Neuronal stem cell (in vitro differentiated cells): Measurements from ENCODE around the gene PCDHGB5.

Experiments used
- DNase-seq: peaks from one replicate; pipeline ENCODE4 v3.0.0-alpha.2; 2013; ENCODE audit warnings: low spot score
- H2AFZ ChIP-seq: one replicate; pipeline ENCODE4 v1.6.1; 2013; ENCODE audit warnings: mild to moderate bottlenecking, low read length, inconsistent platforms
- H2AK5ac ChIP-seq: 2 replicates; pipeline ENCODE4 v1.6.1; 2013; ENCODE audit warnings: low read depth, mild to moderate bottlenecking, inconsistent platforms, low read length, moderate library complexity, mixed read lengths
- H2BK120ac ChIP-seq: 2 replicates; pipeline ENCODE4 v1.6.1; 2013; ENCODE audit warnings: low read depth, mild to moderate bottlenecking, inconsistent platforms, low read length, moderate library complexity, mixed read lengths
- H2BK12ac ChIP-seq: one replicate; pipeline ENCODE4 v1.6.1; 2013; ENCODE audit warnings: low read length, inconsistent platforms
- H2BK15ac ChIP-seq: 2 replicates; pipeline ENCODE4 v1.6.1; 2013; ENCODE audit warnings: mild to moderate bottlenecking, low read length, inconsistent platforms, mixed read lengths
- H2BK5ac ChIP-seq: one replicate; pipeline ENCODE4 v1.6.1; 2013; ENCODE audit warnings: inconsistent platforms, mild to moderate bottlenecking, low read length, moderate library complexity
- H3K14ac ChIP-seq: one replicate; pipeline ENCODE4 v1.6.1; 2013; ENCODE audit warnings: low read length, inconsistent platforms
- H3K18ac ChIP-seq: 2 replicates; pipeline ENCODE4 v1.6.1; 2013; ENCODE audit warnings: low read length, inconsistent platforms
- H3K23ac ChIP-seq: 2 replicates; pipeline ENCODE4 v1.6.1; 2013; ENCODE audit warnings: low read depth, mild to moderate bottlenecking, mixed read lengths, low read length, inconsistent platforms; ENCODE audit not compliant: poor library complexity
- H3K27ac ChIP-seq: replicated peaks from 3 replicates; pipeline ENCODE4 v1.5.1; 2013; ENCODE audit warnings: low read length, inconsistent platforms
- H3K27me3 ChIP-seq, 3 experiments: 2 replicates each; pipeline ENCODE4 v1.6.1; 2013; ENCODE audit warnings: low read length in 3 of 3, mild to moderate bottlenecking in 2 of 3, inconsistent platforms in 1 of 3, low read depth in 1 of 3, mixed read lengths in 1 of 3, moderate library complexity in 1 of 3; ENCODE audit not compliant: control insufficient read depth in 3 of 3, insufficient read depth in 3 of 3
- H3K36me3 ChIP-seq, 2 donors: replicated peaks in 1 of 2; 2 replicates each; pipeline ENCODE4 v1.6.1; 2013; ENCODE audit warnings: low read length in 2 of 2; ENCODE audit not compliant: control insufficient read depth in 2 of 2, insufficient read depth in 2 of 2
- H3K4ac ChIP-seq: 2 replicates; pipeline ENCODE4 v1.6.1; 2013; ENCODE audit warnings: inconsistent platforms, mild to moderate bottlenecking, low read length, moderate library complexity
- H3K4me1 ChIP-seq, 2 donors: 1 replicate in 1 of 2; 2 replicates in 1 of 2; pipeline ENCODE4 v1.6.1; 2013; ENCODE audit warnings: low read length in 2 of 2, low read depth in 1 of 2; ENCODE audit not compliant: control insufficient read depth in 2 of 2, insufficient read depth in 1 of 2
- H3K4me2 ChIP-seq: one replicate; pipeline ENCODE4 v1.6.1; 2013; ENCODE audit warnings: mild to moderate bottlenecking, low read length, inconsistent platforms; ENCODE audit not compliant: insufficient read depth, poor library complexity, severe bottlenecking
- H3K4me3 ChIP-seq, 2 donors: 2 replicates each; pipeline ENCODE4 v1.5.1; 2013; ENCODE audit warnings: low read length in 2 of 2, mild to moderate bottlenecking in 2 of 2, inconsistent platforms in 1 of 2, moderate library complexity in 1 of 2
- H3K79me1 ChIP-seq: one replicate; pipeline ENCODE4 v1.6.1; 2013; ENCODE audit warnings: low read depth, mild to moderate bottlenecking, inconsistent platforms, low read length, moderate library complexity
- H3K9ac ChIP-seq: one replicate; pipeline ENCODE4 v1.6.1; 2013; ENCODE audit warnings: mild to moderate bottlenecking, low read depth, low read length, inconsistent platforms; ENCODE audit not compliant: poor library complexity
- H3K9me3 ChIP-seq, 2 donors: replicated peaks in 1 of 2; 2 replicates each; pipeline versions ENCODE3 to v1.6.1; 2013; ENCODE audit warnings: low read length in 2 of 2, mild to moderate bottlenecking in 2 of 2, inconsistent platforms in 1 of 2, low read depth in 1 of 2, mixed read lengths in 1 of 2, moderate library complexity in 1 of 2; ENCODE audit not compliant: control insufficient read depth in 2 of 2, insufficient read depth in 1 of 2
- H4K8ac ChIP-seq: one replicate; pipeline ENCODE4 v1.6.1; 2013; ENCODE audit warnings: low read depth, mild to moderate bottlenecking, inconsistent platforms, low read length, moderate library complexity
- H4K91ac ChIP-seq: one replicate; pipeline ENCODE4 v1.6.1; 2013; ENCODE audit warnings: low read length, low read depth, mild to moderate bottlenecking, inconsistent platforms; ENCODE audit not compliant: poor library complexity
- WGBS, 2 donors: extraction: QIAGEN DNeasy Blood & Tissue Kit; methylation state at CpG; one replicate each; pipeline ENCODE4 v1.1.7; 2013; ENCODE audit warnings: missing lambda C conversion rate in 2 of 2, mixed read lengths in 1 of 2; ENCODE audit not compliant: insufficient read length in 2 of 2, insufficient replicate concordance in 1 of 2; ENCODE audit errors: extremely low coverage in 2 of 2; 5-methylcytosine and 5-hydroxymethylcytosine counted together

PCDHGB5 gene

GRCh38 chr5:141389153-141390042 is 8.3 kb upstream of the PCDHGB5 start:
- H3K23ac ChIP-seq = peak overlapping the region; percentile 16
- H3K4me3 ChIP-seq = peak overlapping the region in 1 of 2 donors; percentile 24
- H3K36me3 ChIP-seq = peaks cover 14 to 26% of the 10 kb centered on the region in 2 donors
- DNase-seq = no peak
- no peak overlapping the region for H4K8ac ChIP-seq
- WGBS, 2 donors = no CpG with 5 or more reads among the region's 77 CpGs
- no peaks in the 10 kb centered on the region for H3K4me1 ChIP-seq
- H3K4me2 ChIP-seq = no peak overlapping the region
- H2BK12ac ChIP-seq = no peak overlapping the region
- no peak overlapping the region for H2AK5ac ChIP-seq
- H3K14ac ChIP-seq = no peak overlapping the region
- H3K9me3 ChIP-seq = peaks cover 40 to 70% of the 10 kb centered on the region in 2 donors
- H2BK5ac ChIP-seq = no peak overlapping the region
- H2AFZ ChIP-seq = no peak overlapping the region
- no peak overlapping the region for H3K4ac ChIP-seq
- no peak overlapping the region for H3K27ac ChIP-seq
- H4K91ac ChIP-seq = no peak overlapping the region
- peak overlapping the region; percentile 51 for H3K9ac ChIP-seq
- H2BK15ac ChIP-seq = no peak overlapping the region
- no peak overlapping the region for H2BK120ac ChIP-seq
- no peaks in the 10 kb centered on the region for H3K27me3 ChIP-seq
- H3K79me1 ChIP-seq = peaks cover 4% of the 10 kb centered on the region
- H3K18ac ChIP-seq = peak overlapping the region; percentile 30

- H3K4me3 ChIP-seq = no peak within 1 kb of the TSS
- H3K27me3 ChIP-seq = no peaks in the 10 kb centered on the region
- no peak for DNase-seq
- no peak within 1 kb of the TSS for H2BK15ac ChIP-seq
- H2BK120ac ChIP-seq = no peak within 1 kb of the TSS
- no peak within 1 kb of the TSS for H3K4me2 ChIP-seq
- H3K4ac ChIP-seq = no peak within 1 kb of the TSS
- H3K4me1 ChIP-seq = no peaks in the 10 kb centered on the region
- no peak within 1 kb of the TSS for H4K91ac ChIP-seq
- H3K18ac ChIP-seq = no peak within 1 kb of the TSS
- no peak within 1 kb of the TSS for H3K23ac ChIP-seq
- no peak within 1 kb of the TSS for H3K27ac ChIP-seq
- peaks cover 14 to 26% of the 10 kb centered on the region in 2 donors for H3K36me3 ChIP-seq
- H3K9me3 ChIP-seq = peaks cover 40 to 85% of the 10 kb centered on the region in 2 donors
- H2AFZ ChIP-seq = no peak within 1 kb of the TSS
- no peak within 1 kb of the TSS for H3K9ac ChIP-seq
- WGBS, 2 donors = no CpG with 5 or more reads among the region's 38 CpGs
- no peak within 1 kb of the TSS for H2BK12ac ChIP-seq
- H3K79me1 ChIP-seq = peaks cover 6% of the 10 kb centered on the region
- H2BK5ac ChIP-seq = no peak within 1 kb of the TSS
- H2AK5ac ChIP-seq = no peak within 1 kb of the TSS
- no peak within 1 kb of the TSS for H3K14ac ChIP-seq
- no peak within 1 kb of the TSS for H4K8ac ChIP-seq
These were observed 5.1 kb upstream of the PCDHGB5 start, which contains the start of gene PCDHGA8 for GRCh38 chr5:141392429-141393198. Gene PCDHGA8, plus strand, starts transcription at chr5:141392633. Its CDS starts 181 bp downstream, at chr5:141392814.

GRCh38 chr5:141393267-141393666 is 4.5 kb upstream of the PCDHGB5 start:
- DNase-seq = no peak
- Histone ChIP-seq H3K27ac (no peak overlapping the region), H3K79me1 (peaks cover 6% of the 10 kb centered on the region), H3K9ac (no peak overlapping the region), H2BK15ac (no peak overlapping the region), H2BK120ac (no peak overlapping the region), H3K18ac (no peak overlapping the region), H2AFZ (no peak overlapping the region), H3K4me1 (no peaks in the 10 kb centered on the region), H2BK12ac (no peak overlapping the region), H3K9me3 (peaks cover 39 to 83% of the 10 kb centered on the region in 2 donors), H3K23ac (no peak overlapping the region), H3K4me3 (no peak overlapping the region), H4K8ac (no peak overlapping the region), H3K36me3 (peaks cover 14 to 26% of the 10 kb centered on the region in 2 donors), H2BK5ac (no peak overlapping the region), H3K4ac (no peak overlapping the region), H2AK5ac (no peak overlapping the region), H3K4me2 (no peak overlapping the region), H3K27me3 (no peaks in the 10 kb centered on the region), H3K14ac (no peak overlapping the region), H4K91ac (no peak overlapping the region)
- no CpG with 5 or more reads among the region's 21 CpGs for WGBS, 2 donors
